Endodermal cell (in vitro differentiated cells): ENCODE measurements around the gene DHRS12. TPM values are rescaled to one million over a fixed set of nuclear protein-coding genes. Genes with fewer than 3 reads are reported as not detected.

Experiments used
- DNase-seq: peaks from one replicate; pipeline ENCODE4 v3.0.0-alpha.2; 2017
- H3K27ac ChIP-seq: 2 replicates; pipeline ENCODE4 v1.5.1; 2013; ENCODE audit warnings: mild to moderate bottlenecking, low read depth, low read length, moderate library complexity
- H3K27me3 ChIP-seq: 2 replicates; pipeline ENCODE4 v1.6.1; 2013; ENCODE audit warnings: mild to moderate bottlenecking, low read length, moderate library complexity; ENCODE audit not compliant: insufficient read depth, control insufficient read depth, poor library complexity, severe bottlenecking
- H3K36me3 ChIP-seq: 2 replicates; pipeline ENCODE4 v1.7.0; 2013; ENCODE audit warnings: mild to moderate bottlenecking, low read length, moderate library complexity; ENCODE audit not compliant: control insufficient read depth, insufficient read depth
- H3K4me1 ChIP-seq: one replicate; pipeline ENCODE4 v1.7.0; 2013; ENCODE audit warnings: low read length; ENCODE audit not compliant: control insufficient read depth, insufficient read depth
- H3K4me3 ChIP-seq: 2 replicates; pipeline ENCODE4 v1.5.1; 2013; ENCODE audit warnings: mild to moderate bottlenecking, low read length, moderate library complexity
- H3K9ac ChIP-seq: 2 replicates; pipeline ENCODE4 v1.6.1; 2013; ENCODE audit warnings: mild to moderate bottlenecking, low read length, moderate library complexity; ENCODE audit not compliant: poor library complexity, severe bottlenecking; ENCODE audit errors: extremely low read depth
- H3K9me3 ChIP-seq: 2 replicates; pipeline ENCODE4 v1.6.1; 2013; ENCODE audit warnings: mild to moderate bottlenecking, low read length, moderate library complexity; ENCODE audit not compliant: control insufficient read depth
- H3K27ac Mint-ChIP-seq: 2 replicates; pipeline ENCODE4 v1.8.0; 2020; ENCODE audit warnings: mixed read lengths
- H3K27me3 Mint-ChIP-seq: 2 replicates; pipeline ENCODE4 v1.8.0; 2021; ENCODE audit warnings: mild to moderate bottlenecking, mixed read lengths; ENCODE audit not compliant: insufficient read depth
- H3K36me3 Mint-ChIP-seq: 2 replicates; pipeline ENCODE4 v1.8.0; 2020; ENCODE audit warnings: low read depth, mixed read lengths
- H3K4me1 Mint-ChIP-seq: 2 replicates; pipeline ENCODE4 v1.8.0; 2020; ENCODE audit warnings: mixed read lengths
- H3K4me3 Mint-ChIP-seq: 2 replicates; pipeline ENCODE4 v1.8.0; 2020; ENCODE audit warnings: mild to moderate bottlenecking, moderate library complexity, mixed read lengths
- H3K9me3 Mint-ChIP-seq: 2 replicates; pipeline ENCODE4 v1.8.0; 2020; ENCODE audit warnings: mild to moderate bottlenecking, mixed read lengths
- WGBS, 2 experiments: methylation state at CpG; one replicate each; pipeline versions ENCODE4 v1.1.5 to v1.1.7; 2013; ENCODE audit warnings: missing lambda C conversion rate in 2 of 2, mixed read lengths in 1 of 2; ENCODE audit not compliant: insufficient coverage in 1 of 2, insufficient read length in 1 of 2; 5-methylcytosine and 5-hydroxymethylcytosine counted together
- total RNA-seq, 2 donors: library from RNA; stranded (reverse); fragmentation: NEBNext Ultra II Directional in 1 of 2; extraction: Animal tissue kit (Norgen Biotek cat#: 25700) in 1 of 2; gene quantifications; 2 replicates in 1 of 2; 3 replicates in 1 of 2; pipeline ENCODE4 v1.2.1, GENCODE V29; 2021
- TF ChIP-seq, protein P1 (sequence below): fragments of 200-600 bp; sonication (generic); conservative IDR thresholded peaks from 2 replicates; pipeline ENCODE4 v1.5.0; 2021; ENCODE audit warnings: antibody characterized with exemption, mild to moderate bottlenecking

Gene DHRS12
- total RNA-seq, 2 donors from 2014 or later: 13.8 to 19.8 TPM

GRCh38 chr13:51815848-51816247 lies 11.9 kb upstream of the DHRS12 start:
- TF ChIP-seq, protein P1, sequence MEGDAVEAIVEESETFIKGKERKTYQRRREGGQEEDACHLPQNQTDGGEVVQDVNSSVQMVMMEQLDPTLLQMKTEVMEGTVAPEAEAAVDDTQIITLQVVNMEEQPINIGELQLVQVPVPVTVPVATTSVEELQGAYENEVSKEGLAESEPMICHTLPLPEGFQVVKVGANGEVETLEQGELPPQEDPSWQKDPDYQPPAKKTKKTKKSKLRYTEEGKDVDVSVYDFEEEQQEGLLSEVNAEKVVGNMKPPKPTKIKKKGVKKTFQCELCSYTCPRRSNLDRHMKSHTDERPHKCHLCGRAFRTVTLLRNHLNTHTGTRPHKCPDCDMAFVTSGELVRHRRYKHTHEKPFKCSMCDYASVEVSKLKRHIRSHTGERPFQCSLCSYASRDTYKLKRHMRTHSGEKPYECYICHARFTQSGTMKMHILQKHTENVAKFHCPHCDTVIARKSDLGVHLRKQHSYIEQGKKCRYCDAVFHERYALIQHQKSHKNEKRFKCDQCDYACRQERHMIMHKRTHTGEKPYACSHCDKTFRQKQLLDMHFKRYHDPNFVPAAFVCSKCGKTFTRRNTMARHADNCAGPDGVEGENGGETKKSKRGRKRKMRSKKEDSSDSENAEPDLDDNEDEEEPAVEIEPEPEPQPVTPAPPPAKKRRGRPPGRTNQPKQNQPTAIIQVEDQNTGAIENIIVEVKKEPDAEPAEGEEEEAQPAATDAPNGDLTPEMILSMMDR: no peak
- WGBS, 2 experiments: 91 to 96% methylated on average over 5 to 11 of the region's 11 CpGs
- Histone ChIP-seq H3K4me3 (no peak overlapping the region), H3K27me3 (no peaks in the 10 kb centered on the region), H3K27ac (no peak overlapping the region), H3K36me3 (no peaks in the 10 kb centered on the region), H3K9ac (no peak overlapping the region), H3K9me3 (no peaks in the 10 kb centered on the region), H3K4me1 (no peaks in the 10 kb centered on the region)
- H3K9me3 Mint-ChIP-seq: no peaks in the 10 kb centered on the region
- H3K4me1 Mint-ChIP-seq: peaks cover 18% of the 10 kb centered on the region
- H3K27me3 Mint-ChIP-seq: peaks cover 3% of the 10 kb centered on the region
- no peak overlapping the region for H3K4me3 Mint-ChIP-seq
- H3K27ac Mint-ChIP-seq: no peak overlapping the region
- no peak for DNase-seq
- no peaks in the 10 kb centered on the region for H3K36me3 Mint-ChIP-seq

DNA sequence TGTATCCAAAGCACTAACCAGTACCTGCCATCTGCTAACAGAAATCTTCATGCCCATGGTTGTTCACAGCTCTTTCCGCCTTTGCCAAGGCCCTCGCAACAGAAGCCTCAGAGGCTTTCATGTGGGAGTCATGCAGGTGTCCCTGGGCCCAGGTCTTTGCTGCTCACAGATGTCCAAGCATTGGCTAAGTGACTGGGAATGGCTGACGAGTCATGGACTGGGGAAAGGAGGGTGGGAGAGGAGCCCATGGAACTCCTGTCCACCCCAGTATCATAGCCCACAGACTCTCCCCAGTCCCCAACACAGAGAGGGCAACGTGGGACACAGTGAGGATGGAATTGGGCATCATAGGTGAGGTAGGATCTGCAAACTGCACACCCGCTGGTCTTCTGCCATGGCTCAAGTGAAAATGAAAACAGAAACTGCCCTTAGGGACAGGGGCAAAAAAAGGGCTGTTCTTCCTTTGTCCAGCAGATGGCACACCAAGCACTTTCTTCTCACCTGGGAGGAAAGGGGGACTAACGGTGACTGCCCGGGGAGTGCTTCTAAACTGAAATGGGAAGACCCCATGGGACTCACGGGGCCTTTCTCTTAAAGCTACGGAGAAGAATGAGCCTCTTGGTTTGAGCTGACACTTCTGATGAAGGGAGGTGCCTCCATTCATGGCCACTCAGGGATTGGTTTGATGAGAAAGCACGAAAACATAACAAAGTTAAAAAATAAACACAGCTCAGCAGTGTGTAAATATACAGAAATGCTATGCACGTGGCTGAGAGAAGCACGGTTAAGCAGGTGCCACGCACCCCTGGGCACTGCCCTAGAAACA lies 11.1 kb upstream of the DHRS12 start:
- no peaks in the 10 kb centered on the region for H3K36me3 Mint-ChIP-seq
- H3K4me3 Mint-ChIP-seq: no peak overlapping the region
- no peak overlapping the region for H3K27ac Mint-ChIP-seq

GRCh38 chr13:51814071-51814470 lies 10.1 kb upstream of the DHRS12 start:
- no peak overlapping the region for H3K9ac ChIP-seq
- peaks cover 5% of the 10 kb centered on the region for H3K4me1 Mint-ChIP-seq

More for the DNA sequence above, 11.1 kb upstream of the DHRS12 start:
- TF ChIP-seq, protein P1: peak; percentile 86
- 46 to 47% methylated on average over 11 to 13 of the region's 13 CpGs for WGBS, 2 experiments
- H3K36me3 ChIP-seq: no peaks in the 10 kb centered on the region
- no peaks in the 10 kb centered on the region for H3K27me3 ChIP-seq
- no peaks in the 10 kb centered on the region for H3K4me1 ChIP-seq
- no peaks in the 10 kb centered on the region for H3K9me3 ChIP-seq
- peaks cover 11% of the 10 kb centered on the region for H3K4me1 Mint-ChIP-seq
- peaks cover 3% of the 10 kb centered on the region for H3K27me3 Mint-ChIP-seq
- no peak overlapping the region for H3K4me3 ChIP-seq
- DNase-seq: peak; percentile 93
- no peak overlapping the region for H3K9ac ChIP-seq
- no peak overlapping the region for H3K27ac ChIP-seq
- no peaks in the 10 kb centered on the region for H3K9me3 Mint-ChIP-seq

More at GRCh38 chr13:51814071-51814470, 10.1 kb upstream of the DHRS12 start:
- H3K4me1 ChIP-seq: no peaks in the 10 kb centered on the region
- no peak overlapping the region for H3K4me3 ChIP-seq
- DNase-seq: no peak
- no peaks in the 10 kb centered on the region for H3K9me3 ChIP-seq
- H3K36me3 Mint-ChIP-seq: no peaks in the 10 kb centered on the region
- TF ChIP-seq, protein P1: no peak
- no peak overlapping the region for H3K4me3 Mint-ChIP-seq
- H3K27ac ChIP-seq: no peak overlapping the region
- no peaks in the 10 kb centered on the region for H3K36me3 ChIP-seq
- WGBS, 2 experiments: 88 to 96% methylated on average over 2 of the region's 2 CpGs
- H3K27me3 ChIP-seq: no peaks in the 10 kb centered on the region
- peaks cover 3% of the 10 kb centered on the region for H3K27me3 Mint-ChIP-seq
- no peak overlapping the region for H3K27ac Mint-ChIP-seq
- no peaks in the 10 kb centered on the region for H3K9me3 Mint-ChIP-seq
